GM12878 (cell line): ENCODE measurements around the gene MYOD1. TPM values are rescaled to one million over a fixed set of nuclear protein-coding genes. Genes with fewer than 3 reads are reported as not detected.

Source experiments
- ATAC-seq: fragments of 200-7000 bp; cut with Tn5 transposase; 3 replicates; pipeline ENCODE4 v1.9.1; 2020; ENCODE audit warnings: mild to moderate bottlenecking, moderate library complexity
- BruUV-seq: library from RNA; stranded (reverse); fragments of 400-500 nt; replicated peaks from 2 replicates; lab custom pipeline; 2021; lab: Mats Ljungman, UMichigan
- CTCF ChIA-PET: fragments of 300-600 bp; sonication (Branson Sonifier 250); formaldehyde crosslinking; extraction: SDS; loops from one replicate; lab custom pipeline; 2021; ENCODE audit warnings: inconsistent platforms; lab: Yijun Ruan, JAX
- POLR2A ChIA-PET: fragments of 350-600 bp; formaldehyde crosslinking; extraction: SDS; loops from one replicate; lab custom pipeline; 2021; ENCODE audit warnings: inconsistent platforms; lab: Charles Lee
- RAD21 ChIA-PET: fragments of 300-600 bp; sonication (Branson Sonifier 250); formaldehyde crosslinking; loops from one replicate; lab custom pipeline; 2023; ENCODE audit warnings: antibody characterized with exemption; ENCODE audit not compliant: unreplicated experiment; lab: Charles Lee
- SMC1A ChIA-PET: fragments of 300-600 bp; sonication (Branson Sonifier 250); formaldehyde crosslinking; loops from one replicate; lab custom pipeline; 2023; ENCODE audit not compliant: unreplicated experiment, uncharacterized antibody; lab: Charles Lee
- DNase-seq: peaks from one replicate; pipeline ENCODE4 v3.0.0-alpha.2; 2011; ENCODE audit warnings: low read depth, low spot score
- FAIRE-seq: peaks from 3 replicates; lab custom pipeline; 2011; peaks lifted over from hg19 to GRCh38; lab: Jason Lieb, UNC
- H2AFZ ChIP-seq: 2 replicates; pipeline ENCODE4 v1.6.0; 2011; ENCODE audit warnings: low read depth, low read length, control low read depth; ENCODE audit not compliant: control insufficient read depth
- H3K27ac ChIP-seq: 2 replicates; pipeline ENCODE4 v1.5.1; 2011; ENCODE audit warnings: control low read depth; ENCODE audit not compliant: control insufficient read depth, insufficient read depth
- H3K27me3 ChIP-seq, 2 experiments: replicated peaks in 1 of 2; 2 replicates each; pipeline versions ENCODE4 v1.6.0 to v1.6.1; 2011; ENCODE audit warnings: low read length in 1 of 2; ENCODE audit not compliant: control insufficient read depth in 2 of 2, insufficient read depth in 2 of 2
- H3K36me3 ChIP-seq, 2 experiments: 2 replicates each; pipeline ENCODE4 v1.5.1; 2011; ENCODE audit warnings: low read length in 1 of 2; ENCODE audit not compliant: control insufficient read depth in 2 of 2, insufficient read depth in 2 of 2
- H3K4me1 ChIP-seq: 2 replicates; pipeline ENCODE4 v1.6.1; 2011; ENCODE audit warnings: mild to moderate bottlenecking, low read length, moderate library complexity, mixed read lengths; ENCODE audit not compliant: control insufficient read depth, insufficient read depth
- H3K4me2 ChIP-seq: 2 replicates; pipeline ENCODE4 v1.6.0; 2011; ENCODE audit warnings: control low read depth; ENCODE audit not compliant: control insufficient read depth, insufficient read depth
- H3K4me3 ChIP-seq: fragments of 200-600 bp; sonication (generic); 2 replicates; pipeline ENCODE4 v1.5.1; 2016
- H3K79me2 ChIP-seq: 2 replicates; pipeline ENCODE4 v1.6.0; 2011; ENCODE audit warnings: low read length; ENCODE audit not compliant: control insufficient read depth, insufficient read depth
- H3K9ac ChIP-seq: 2 replicates; pipeline ENCODE4 v1.8.0; 2011; ENCODE audit warnings: low read length, control low read depth, mixed read lengths; ENCODE audit not compliant: control insufficient read depth, insufficient read depth
- H3K9me3 ChIP-seq: replicated peaks from 3 replicates; pipeline ENCODE4 v1.5.1; 2011; ENCODE audit warnings: mild to moderate bottlenecking, low read length; ENCODE audit not compliant: control insufficient read depth, insufficient read depth
- H4K20me1 ChIP-seq: 2 replicates; pipeline ENCODE4 v1.6.0; 2011; ENCODE audit not compliant: control insufficient read depth, insufficient read depth
- CBX3 ChIP-seq: fragments of 200-600 bp; sonication (generic); IDR thresholded peaks from 2 replicates; pipeline ENCODE4 v1.6.1; 2016; ENCODE audit warnings: low read depth, borderline replicate concordance
- E2F4 ChIP-seq: IDR thresholded peaks from 2 replicates; pipeline ENCODE4 v1.6.1; 2012; ENCODE audit warnings: low read depth, low read length, improper control_type of control experiment
- E4F1 ChIP-seq: fragments of 450-650 bp; IDR thresholded peaks from 2 replicates; pipeline ENCODE4 v1.6.1; 2018; ENCODE audit warnings: borderline replicate concordance, mild to moderate bottlenecking; ENCODE audit not compliant: partially characterized antibody
- EED ChIP-seq: sonication (generic); IDR thresholded peaks from 2 replicates; pipeline ENCODE4 v1.6.1; 2016; ENCODE audit warnings: antibody characterized with exemption, low read depth
- HCFC1 ChIP-seq: fragments of 150-350 bp; IDR thresholded peaks from 2 replicates; pipeline ENCODE4 v1.6.1; 2014; ENCODE audit warnings: low read length
- KLF5 ChIP-seq: fragments of 450-650 bp; IDR thresholded peaks from 2 replicates; pipeline ENCODE4 v1.6.1; 2014; ENCODE audit warnings: mild to moderate bottlenecking; ENCODE audit not compliant: partially characterized antibody
- MEF2B ChIP-seq: fragments of 450-650 bp; IDR thresholded peaks from 2 replicates; pipeline ENCODE4 v1.6.1; 2018; ENCODE audit warnings: mild to moderate bottlenecking, moderate library complexity; ENCODE audit not compliant: partially characterized antibody, poor library complexity, severe bottlenecking
- NFIC ChIP-seq: IDR thresholded peaks from 2 replicates; pipeline ENCODE4 v1.6.1; 2012; ENCODE audit warnings: low read depth, mild to moderate bottlenecking, inconsistent platforms, low read length, moderate library complexity
- PBX3 ChIP-seq: IDR thresholded peaks from 2 replicates; pipeline ENCODE4 v1.6.1; 2011; ENCODE audit warnings: mild to moderate bottlenecking, low read depth, low read length, moderate library complexity; ENCODE audit not compliant: insufficient replicate concordance
- POU2F2 ChIP-seq: IDR thresholded peaks from 3 replicates; pipeline ENCODE4 v1.6.1; 2011; ENCODE audit warnings: low read depth, mild to moderate bottlenecking, low read length, borderline replicate concordance
- RFX5 ChIP-seq: IDR thresholded peaks from 2 replicates; pipeline ENCODE4 v1.6.1; 2011; ENCODE audit warnings: low read depth, low read length, improper control_type of control experiment
- RUNX3 ChIP-seq: IDR thresholded peaks from 2 replicates; pipeline ENCODE4 v1.6.1; 2012; ENCODE audit warnings: low read length, inconsistent platforms
- SMAD1 ChIP-seq: fragments of 450-650 bp; IDR thresholded peaks from 2 replicates; pipeline ENCODE4 v1.6.1; 2018; ENCODE audit warnings: mild to moderate bottlenecking, low read depth; ENCODE audit not compliant: partially characterized antibody
- SREBF2 ChIP-seq: IDR thresholded peaks from 2 replicates; pipeline ENCODE4 v1.6.1; 2012; ENCODE audit warnings: mild to moderate bottlenecking, low read length
- TAF1 ChIP-seq: IDR thresholded peaks from 2 replicates; pipeline ENCODE4 v1.6.1; 2011; ENCODE audit warnings: mild to moderate bottlenecking, low read depth, low read length, borderline replicate concordance
- TCF12 ChIP-seq: IDR thresholded peaks from 2 replicates; pipeline ENCODE4 v1.6.1; 2011; ENCODE audit warnings: low read depth, mild to moderate bottlenecking, low read length
- WGBS: methylation state at CpG from one replicate; pipeline ENCODE4 v1.1.6; 2016; ENCODE audit warnings: low lambda C conversion rate; ENCODE audit not compliant: insufficient replicate concordance, insufficient coverage; ENCODE audit errors: missing lambda C conversion rate; 5-methylcytosine and 5-hydroxymethylcytosine counted together
- in situ Hi-C: fragments of 300-500 bp; cut with MboI; formaldehyde crosslinking; loops from 9 replicates; pipeline ENCODE4 v1.14.3; 2018; ENCODE audit warnings: mixed read lengths
- intact Hi-C: fragments of 100-400 bp; cut with micrococcal nuclease; formaldehyde crosslinking; loops from one replicate; pipeline ENCODE4 v1.14.2; 2022; ENCODE audit not compliant: unreplicated experiment
- polyA plus RNA-seq, 11 experiments: library from polyadenylated mRNA; depleted of rRNA in 4 of 11; unstranded in 6 of 11; stranded (reverse) in 5 of 11; fragments of >200 nt; fragmentation: Nextera tagmentation in 4 of 11; fragmentation: Illumina TruSeq in 1 of 11; extraction: Ambion mirVana in 4 of 11; extraction: Trizol in 1 of 11; gene quantifications; 1 replicate in 1 of 11; 2 replicates in 10 of 11; pipeline versions ENCODE4 v1.2.1 to v1.2.3, GENCODE V29; 2011 to 2016; ENCODE audit warnings: inconsistent platforms in 2 of 11, missing spikeins in 2 of 11, low read depth in 1 of 11
- total RNA-seq, 4 experiments: library from RNA; depleted of rRNA in 3 of 4; stranded (reverse); fragments of >200 nt in 3 of 4; fragmentation: Illumina TruSeq in 1 of 4; extraction: Trizol in 1 of 4; gene quantifications; 2 replicates each; pipeline versions ENCODE4 v1.2.1 to v1.2.3, GENCODE V29; 2013 to 2021

MYOD1 gene
- total and polyA plus RNA-seq, 10 of the 15 experiments (the other 5 are each of a cell fraction or from before 2014, with no cell fraction given), result not detected

GRCh38 chr11:17713851-17714250, 5.5 kb upstream of the MYOD1 start:
- BruUV-seq, result no TSS peak
- DNase-seq (no peak), FAIRE-seq (no peak), ATAC-seq (no peak)
- peaks cover 2 to 4% of the 10 kb centered on the region in 2 experiments; a peak in 2 of 4 replicates for H3K27me3 ChIP-seq
- H3K36me3 ChIP-seq, result no peaks in the 10 kb centered on the region
- H2AFZ ChIP-seq, result no peak overlapping the region
- H3K27ac ChIP-seq, result no peak overlapping the region
- H3K4me2 ChIP-seq, result no peak overlapping the region
- no peak overlapping the region for H3K4me3 ChIP-seq
- H4K20me1 ChIP-seq, result no peaks in the 10 kb centered on the region
- no peaks in the 10 kb centered on the region for H3K4me1 ChIP-seq
- H3K9me3 ChIP-seq, result no peaks in the 10 kb centered on the region
- in situ Hi-C loops (no loop called here), intact Hi-C loops (no loop called here)
- TF ChIP-seq RUNX3, result no peak
- TF ChIP-seq TAF1, result no peak
- no peak for TF ChIP-seq NFIC
- TF ChIP-seq SREBF2, result no peak
- TF ChIP-seq E2F4, result no peak
- TF ChIP-seq HCFC1, result no peak
- TF ChIP-seq MEF2B, result no peak
- no peak for TF ChIP-seq CBX3
- no peak for TF ChIP-seq EED
- TF ChIP-seq PBX3, result no peak
- no peak for TF ChIP-seq TCF12
- TF ChIP-seq SMAD1, result no peak
- TF ChIP-seq RFX5, result no peak
- TF ChIP-seq POU2F2, result no peak
- TF ChIP-seq KLF5, result no peak
- TF ChIP-seq E4F1, result no peak
- WGBS, result 0% methylated on average over 1 of the region's 1 CpG
- ChIA-PET SMC1A (no interaction called here), CTCF (no interaction called here), POLR2A (interaction anchor here (0.6 kb wide), 1 partner anchor 186 kb away, joined by 4 read pairs; no protein-coding TSS in a partner anchor), RAD21 (no interaction called here)
- no peaks in the 10 kb centered on the region for H3K79me2 ChIP-seq
- no peak overlapping the region for H3K9ac ChIP-seq
